GM23338 (cell line): Measurements from ENCODE around the gene CERS5. TPM values are rescaled to one million over a fixed set of nuclear protein-coding genes. Genes with fewer than 3 reads are reported as not detected.

ENCODE experiments used
- ATAC-seq: fragments of 200-7000 bp; cut with Tn5 transposase; 3 replicates; pipeline ENCODE4 v1.9.1; 2020
- DNase-seq: peaks from one replicate; pipeline ENCODE4 v3.0.0-alpha.2; 2015; ENCODE audit warnings: low spot score
- H2AFZ ChIP-seq: fragments of 200-600 bp; sonication (generic); 2 replicates; pipeline ENCODE4 v1.8.0; 2016; ENCODE audit warnings: antibody characterized with exemption, mild to moderate bottlenecking, moderate library complexity
- H3F3A ChIP-seq: fragments of 200-600 bp; sonication (generic); replicated peaks from 2 replicates; pipeline ENCODE4 v1.8.0; 2017; ENCODE audit warnings: antibody characterized with exemption, mixed run types, low read depth
- H3K27ac ChIP-seq: fragments of 200-600 bp; sonication (generic); 2 replicates; pipeline ENCODE4 v1.6.1; 2016; ENCODE audit warnings: low read depth
- H3K27me3 ChIP-seq: fragments of 200-600 bp; sonication (generic); 2 replicates; pipeline ENCODE4 v1.8.0; 2016; ENCODE audit warnings: mild to moderate bottlenecking, mixed run types, moderate library complexity; ENCODE audit not compliant: insufficient read depth
- H3K36me3 ChIP-seq: fragments of 200-600 bp; sonication (generic); 2 replicates; pipeline ENCODE4 v1.8.0; 2016; ENCODE audit warnings: mild to moderate bottlenecking; ENCODE audit not compliant: insufficient read depth
- H3K4me1 ChIP-seq: fragments of 200-600 bp; sonication (generic); 2 replicates; pipeline ENCODE4 v1.8.0; 2016; ENCODE audit warnings: mild to moderate bottlenecking, moderate library complexity; ENCODE audit not compliant: insufficient read depth
- H3K4me2 ChIP-seq: fragments of 200-600 bp; sonication (generic); 2 replicates; pipeline ENCODE4 v1.7.1; 2017; ENCODE audit warnings: mixed run types
- H3K4me3 ChIP-seq: fragments of 200-600 bp; sonication (generic); 2 replicates; pipeline ENCODE4 v1.6.1; 2016; ENCODE audit warnings: mixed run types
- H3K79me2 ChIP-seq: fragments of 200-600 bp; sonication (generic); replicated peaks from 2 replicates; pipeline ENCODE4 v1.8.0; 2017; ENCODE audit warnings: mild to moderate bottlenecking; ENCODE audit not compliant: insufficient read depth
- H3K9me2 ChIP-seq: fragments of 200-600 bp; sonication (generic); 2 replicates; pipeline ENCODE4 v1.8.0; 2017; ENCODE audit not compliant: insufficient read depth
- H4K20me1 ChIP-seq: fragments of 200-600 bp; sonication (generic); replicated peaks from 2 replicates; pipeline ENCODE4 v1.8.0; 2017; ENCODE audit warnings: mild to moderate bottlenecking; ENCODE audit not compliant: insufficient read depth
- H3K27ac Mint-ChIP-seq: 2 replicates; pipeline ENCODE4 v1.8.0; 2020; ENCODE audit warnings: inconsistent platforms, mild to moderate bottlenecking, moderate library complexity, mixed read lengths
- H3K27me3 Mint-ChIP-seq: 3 replicates; pipeline ENCODE4 v1.8.0; 2022; ENCODE audit warnings: low read depth, mild to moderate bottlenecking, moderate library complexity, mixed read lengths, inconsistent platforms; ENCODE audit not compliant: insufficient read depth, poor library complexity
- H3K36me3 Mint-ChIP-seq: 3 replicates; pipeline ENCODE4 v1.8.0; 2021; ENCODE audit warnings: low read depth, mild to moderate bottlenecking, inconsistent platforms, moderate library complexity, mixed read lengths
- H3K4me1 Mint-ChIP-seq: 3 replicates; pipeline ENCODE4 v1.8.0; 2020; ENCODE audit warnings: mild to moderate bottlenecking, inconsistent platforms, mixed read lengths
- H3K4me3 Mint-ChIP-seq: 3 replicates; pipeline ENCODE4 v1.8.0; 2021; ENCODE audit warnings: moderate library complexity, mild to moderate bottlenecking, inconsistent platforms, mixed read lengths
- H3K9me3 Mint-ChIP-seq: 3 replicates; pipeline ENCODE4 v1.8.0; 2020; ENCODE audit warnings: moderate library complexity, mild to moderate bottlenecking, inconsistent platforms, mixed read lengths
- CREB1 ChIP-seq: fragments of 250-450 bp; sonication (Bioruptor Pico); IDR thresholded peaks from 2 replicates; pipeline ENCODE4 v1.5.0; 2020; ENCODE audit warnings: low read depth, mild to moderate bottlenecking, moderate library complexity
- CTCF ChIP-seq, 2 experiments: fragments of 200-600 bp in 1 of 2; sonication (generic) in 1 of 2; conservative IDR thresholded peaks; 2 replicates each; pipeline versions ENCODE4 v1.5.1 to v1.6.1; 2016 to 2017; ENCODE audit warnings: antibody characterized with exemption in 2 of 2, low read depth in 2 of 2, mild to moderate bottlenecking in 2 of 2, moderate library complexity in 1 of 2
- ETS1 ChIP-seq: IDR thresholded peaks from 2 replicates; pipeline ENCODE4 v1.6.1; 2016; ENCODE audit warnings: antibody characterized with exemption
- EZH2 ChIP-seq: fragments of 200-600 bp; sonication (generic); IDR thresholded peaks from one replicate; pipeline ENCODE4 v1.8.0; 2017; ENCODE audit warnings: antibody characterized with exemption, mild to moderate bottlenecking, low read depth; ENCODE audit not compliant: unreplicated experiment
- EZH2phosphoT487 ChIP-seq: fragments of 200-600 bp; sonication (generic); IDR thresholded peaks from one replicate; pipeline ENCODE4 v1.8.1; 2018; ENCODE audit warnings: antibody characterized with exemption; ENCODE audit not compliant: unreplicated experiment
- JUNB ChIP-seq: IDR thresholded peaks from one replicate; pipeline ENCODE4 v1.6.1; 2016; ENCODE audit warnings: antibody characterized with exemption; ENCODE audit not compliant: unreplicated experiment
- NANOG ChIP-seq: IDR thresholded peaks from 2 replicates; pipeline ENCODE4 v1.6.1; 2016; ENCODE audit warnings: antibody characterized with exemption, borderline replicate concordance
- POLR2AphosphoS5 ChIP-seq: IDR thresholded peaks from 2 replicates; pipeline ENCODE4 v1.6.1; 2016; ENCODE audit warnings: antibody characterized with exemption, low read depth
- REST ChIP-seq: IDR thresholded peaks from one replicate; pipeline ENCODE4 v1.6.1; 2018; ENCODE audit warnings: antibody characterized with exemption; ENCODE audit not compliant: unreplicated experiment
- STAT1 ChIP-seq: IDR thresholded peaks from one replicate; pipeline ENCODE4 v1.6.1; 2016; ENCODE audit warnings: antibody characterized with exemption; ENCODE audit not compliant: unreplicated experiment
- ZNF114 ChIP-seq: fragments of 250-450 bp; sonication (Bioruptor Pico); IDR thresholded peaks from 2 replicates; pipeline ENCODE4 v1.5.0; 2020; ENCODE audit warnings: mild to moderate bottlenecking, moderate library complexity
- ZNF331 ChIP-seq: fragments of 250-450 bp; sonication (Bioruptor Pico); IDR thresholded peaks from 2 replicates; pipeline ENCODE4 v1.5.0; 2020; ENCODE audit warnings: low read depth, mild to moderate bottlenecking, moderate library complexity
- ZNF462 ChIP-seq: fragments of 250-450 bp; sonication (Bioruptor Pico); IDR thresholded peaks from 2 replicates; pipeline ENCODE4 v1.5.0; 2020; ENCODE audit warnings: mild to moderate bottlenecking, moderate library complexity
- polyA plus RNA-seq: library from polyadenylated mRNA; unstranded; fragments of >200 nt; fragmentation: Nextera tagmentation; extraction: Ambion mirVana; gene quantifications from 2 replicates; pipeline ENCODE4 v1.2.1, GENCODE V29; 2016
- total RNA-seq: library from RNA; depleted of rRNA; stranded (reverse); fragments of >200 nt; shearing (Covaris generic); gene quantifications from 2 replicates; pipeline ENCODE4 v1.2.3, GENCODE V29; 2014

The CERS5 gene
- total and polyA plus RNA-seq, 2 experiments from 2014 or later: 42.7 to 56.5 TPM

- TF ChIP-seq REST (no peak), CTCF (conservative IDR thresholded peaks at IDR 0.05; ENCODE audit: low read depth in 2 of 2) (no peak), NANOG (no peak), ETS1 (no peak), EZH2 (no peak), POLR2AphosphoS5 (no peak), ZNF462 (CRISPR knock-in tag) (no peak), ZNF331 (CRISPR knock-in tag) (no peak), STAT1 (no peak), CREB1 (CRISPR knock-in tag) (no peak), ZNF114 (CRISPR knock-in tag) (no peak), JUNB (no peak), EZH2phosphoT487 (no peak)
- H3K9me3 Mint-ChIP-seq: no peaks in the 10 kb centered on the region
- H3K27me3 Mint-ChIP-seq: no peaks in the 10 kb centered on the region
- ATAC-seq: no peak
- H3K27ac Mint-ChIP-seq: no peak overlapping the region
- Histone ChIP-seq H3K9me2 (no peaks in the 10 kb centered on the region), H4K20me1 (no peaks in the 10 kb centered on the region), H3F3A (no peaks in the 10 kb centered on the region), H3K4me2 (no peak overlapping the region), H3K27ac (no peak overlapping the region; the same call in 1 of the 2 replicates), H3K4me3 (no peak overlapping the region), H3K27me3 (no peaks in the 10 kb centered on the region), H2AFZ (no peak overlapping the region), H3K36me3 (no peaks in the 10 kb centered on the region), H3K79me2 (no peaks in the 10 kb centered on the region), H3K4me1 (no peaks in the 10 kb centered on the region)
- no peak for DNase-seq
- peaks cover 9% of the 10 kb centered on the region; the same call in 2 of the 3 replicates for H3K36me3 Mint-ChIP-seq
- peaks cover 5% of the 10 kb centered on the region for H3K4me1 Mint-ChIP-seq
- no peak overlapping the region for H3K4me3 Mint-ChIP-seq
Measured at GRCh38 chr12:50187084-50187900, 20.1 kb upstream of the CERS5 start.
